NCI-H2107 treated with DMSO at 0.1 percent for 48 hours (cell line): ENCODE data around the gene GRIK1.

Experiments
- DNase-seq: peaks from one replicate; lab custom pipeline; 2025; ENCODE audit not compliant: unreplicated experiment; lab: John Stamatoyannopoulos, UW

Gene GRIK1

DNA sequence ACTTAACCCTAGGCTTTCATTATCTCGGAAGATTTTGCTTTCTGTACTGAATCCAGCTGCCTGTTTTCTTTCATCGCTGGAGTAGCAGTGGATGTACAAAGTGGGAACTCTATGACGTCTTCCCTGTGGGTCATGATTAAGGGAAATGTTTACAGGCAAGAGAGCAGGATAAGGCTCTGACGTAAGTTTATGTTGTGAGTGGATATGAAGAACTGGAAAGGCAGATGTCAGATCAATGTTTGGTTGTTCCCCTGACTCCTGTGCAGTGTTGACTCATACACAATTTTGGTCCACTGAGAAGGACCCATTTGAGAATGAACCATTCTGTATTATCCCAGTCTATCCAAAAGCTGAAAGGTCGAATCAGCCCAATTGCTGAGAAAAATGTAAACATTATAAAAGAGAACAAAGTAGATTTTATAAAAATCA lies 292.4 kb downstream of the GRIK1 start:
- DNase-seq, result no peak

DNA sequence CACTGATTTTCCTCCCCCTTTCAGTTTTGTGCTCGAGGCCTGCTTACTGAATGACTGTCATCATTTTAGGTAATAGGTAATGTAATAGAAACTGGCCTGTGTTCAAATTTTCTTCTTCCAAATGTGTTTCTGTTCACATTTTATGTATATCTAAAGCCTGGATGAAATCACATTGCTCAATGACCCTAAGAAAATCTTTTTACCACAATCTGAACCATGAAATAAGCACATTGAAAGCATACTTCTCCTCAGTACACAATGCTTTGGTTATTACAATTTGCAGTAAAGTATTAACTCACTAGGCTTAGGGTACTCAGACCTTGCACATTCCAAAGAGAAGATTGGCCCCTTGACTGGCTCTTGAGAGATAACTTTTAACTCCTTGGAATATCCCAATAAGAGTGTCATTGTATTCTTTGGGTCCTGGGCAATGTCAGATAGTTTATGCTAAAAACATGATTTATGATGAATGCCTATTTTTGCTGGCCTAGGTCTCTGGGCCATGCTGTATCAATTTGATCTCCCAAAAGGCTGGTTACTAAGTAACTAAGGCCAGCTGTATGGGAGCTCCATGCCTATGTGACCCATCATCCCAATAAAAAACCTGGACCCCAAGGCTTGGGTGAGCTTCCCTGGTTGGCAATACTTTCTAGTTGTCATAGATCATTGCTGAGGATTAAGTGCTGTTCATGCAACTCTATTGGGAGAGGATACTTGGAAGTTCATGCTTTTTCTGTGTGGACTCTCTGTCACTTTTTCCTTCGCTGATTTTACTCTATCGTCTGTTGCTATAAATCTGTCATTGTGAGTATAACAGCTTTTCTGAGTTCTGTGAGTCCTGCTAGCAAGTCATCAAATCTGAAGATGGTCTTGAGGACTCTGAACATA lies 293.9 kb downstream of the GRIK1 start:
- no peak for DNase-seq

DNA sequence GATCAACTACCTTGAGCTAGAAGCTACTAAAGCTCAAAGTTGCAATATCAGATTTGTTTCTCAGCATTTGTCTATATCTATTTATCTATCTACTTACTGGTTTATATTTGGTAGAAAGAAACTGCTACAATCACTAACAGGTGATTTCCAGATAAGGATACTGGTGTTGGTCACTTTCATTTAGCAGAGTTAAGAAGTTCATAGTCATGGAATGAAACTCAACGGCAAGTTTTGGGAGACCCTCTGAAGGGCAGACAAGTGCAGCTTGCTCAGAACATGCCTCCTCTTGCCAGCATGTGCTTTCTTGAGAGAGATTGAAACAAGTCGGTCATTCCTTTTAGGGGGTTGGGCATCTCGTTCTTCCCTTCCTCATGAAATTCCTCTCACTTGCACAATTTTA lies 296.5 kb downstream of the GRIK1 start:
- DNase-seq, result no peak

DNA sequence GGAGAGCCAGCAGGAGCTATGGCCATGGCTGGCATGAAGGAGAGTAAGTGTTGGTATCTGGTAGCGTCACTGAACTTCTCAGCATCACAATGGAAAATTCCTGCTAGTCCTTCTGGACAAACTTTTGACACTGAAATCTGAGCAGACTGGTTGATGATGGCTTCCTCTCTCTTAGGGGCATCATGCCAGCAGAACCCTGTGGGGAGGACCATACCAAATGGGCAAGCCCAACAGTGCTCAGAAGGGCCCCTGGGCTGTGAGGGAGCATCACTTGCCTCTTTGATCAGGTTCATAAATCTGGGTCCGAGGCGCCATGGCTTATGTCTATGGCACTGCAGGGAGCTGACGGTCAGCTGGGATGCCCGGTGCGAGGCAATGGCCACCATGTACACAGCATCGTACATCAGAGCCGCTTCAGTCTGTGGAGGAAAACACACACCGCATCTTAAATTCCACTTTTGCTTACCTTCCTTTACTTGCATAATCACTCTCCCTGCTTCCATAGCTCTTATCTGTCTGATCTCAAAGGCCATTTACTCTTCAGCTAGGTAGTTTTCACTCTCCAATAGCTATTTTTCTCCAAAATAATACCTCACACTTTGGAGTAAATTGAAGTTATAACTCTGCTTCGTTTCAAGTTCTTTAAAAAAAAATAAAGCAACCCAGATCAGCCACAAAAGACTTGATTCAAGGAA lies 297.1 kb downstream of the GRIK1 start:
- no peak for DNase-seq

DNA sequence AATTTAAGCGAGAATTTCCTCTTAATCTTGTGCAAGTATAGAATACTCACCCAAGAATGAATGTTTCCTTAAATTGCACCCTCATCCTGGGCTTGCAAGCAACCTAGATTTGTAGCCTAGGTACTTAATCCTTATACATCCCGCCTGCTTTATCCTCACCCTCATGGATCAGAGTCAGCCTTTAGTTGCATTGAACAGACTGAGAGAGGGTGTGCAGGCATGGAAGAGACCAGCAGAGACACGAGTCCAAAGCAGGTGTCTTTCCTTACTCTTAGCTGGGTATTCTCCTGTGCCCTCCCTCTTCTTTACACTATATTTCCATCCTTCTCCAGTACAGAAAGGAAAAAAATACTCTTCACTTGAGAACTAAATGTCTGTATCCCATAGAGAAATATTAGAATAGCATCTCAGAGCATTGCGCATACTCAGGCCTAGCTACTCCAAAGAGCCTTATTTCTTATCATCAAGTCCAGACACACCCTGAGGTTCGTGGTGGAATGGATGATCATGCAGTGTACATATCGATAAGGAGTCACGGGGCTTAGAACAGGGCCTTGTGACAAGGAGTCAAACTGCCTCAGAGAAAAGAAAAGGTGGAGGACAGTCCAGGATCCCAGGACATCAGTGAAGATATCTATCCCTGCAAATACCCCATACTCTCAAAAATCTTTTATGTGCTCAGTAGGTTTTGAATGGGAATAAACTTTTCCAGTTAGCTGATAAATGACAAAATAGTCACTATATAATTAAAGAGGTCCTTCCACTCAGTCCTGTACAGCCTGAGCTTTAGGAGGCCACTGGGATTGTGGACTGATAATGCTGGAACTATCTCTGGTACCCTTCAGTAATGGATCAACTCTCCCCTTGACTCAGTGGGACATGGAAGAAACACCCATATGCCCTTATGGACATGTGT lies 297.9 kb downstream of the GRIK1 start:
- no peak for DNase-seq

DNA sequence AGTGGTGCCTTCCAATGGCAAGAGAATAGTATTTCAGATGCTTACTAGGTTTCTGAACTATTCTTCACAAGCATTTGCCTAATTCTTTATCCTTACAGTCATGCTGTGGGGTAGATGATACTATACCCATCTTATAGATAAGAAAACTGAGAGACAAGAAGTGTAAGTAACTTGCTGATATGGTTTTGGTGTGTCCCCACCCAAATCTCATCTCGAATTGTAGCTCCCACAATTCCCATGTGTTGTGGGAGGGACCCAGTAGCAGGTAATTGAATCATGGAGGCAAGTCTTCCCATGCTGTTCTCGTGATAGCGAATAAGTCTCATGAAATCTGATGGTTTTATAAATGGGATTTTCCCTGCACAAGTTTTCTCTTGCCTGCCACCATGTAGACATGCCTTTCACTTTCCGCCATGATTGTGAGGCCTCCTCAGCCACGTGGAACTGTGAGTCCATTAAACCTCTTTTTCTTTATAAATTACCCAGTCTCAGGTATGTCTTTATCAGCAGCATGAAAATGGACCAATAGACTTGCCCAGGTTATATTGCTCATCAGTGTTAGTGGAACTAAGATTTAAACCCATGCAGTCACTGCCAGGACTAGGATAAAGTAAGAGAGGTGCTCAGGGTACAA lies 298.7 kb downstream of the GRIK1 start:
- no peak for DNase-seq

DNA sequence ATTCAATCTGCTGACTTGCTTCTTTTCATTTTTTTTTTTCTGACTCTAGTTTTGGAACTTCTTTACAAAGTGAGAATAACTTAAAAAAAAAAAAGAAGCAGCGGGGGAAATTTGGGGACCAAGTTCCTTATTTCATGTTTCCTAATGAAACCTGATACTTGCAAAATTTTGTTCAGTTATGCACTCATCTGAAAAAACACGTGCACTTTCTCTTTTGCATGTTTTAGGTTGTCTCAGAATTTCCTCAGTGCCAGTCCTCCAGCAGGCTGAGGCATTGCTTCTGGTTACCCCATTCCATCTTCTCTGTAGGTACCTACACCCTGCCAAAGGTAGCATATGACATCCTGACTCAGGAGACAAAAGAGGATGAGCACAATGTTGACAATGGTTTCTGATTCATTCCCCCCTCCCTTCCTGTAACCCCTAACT lies 299.7 kb downstream of the GRIK1 start:
- DNase-seq, result no peak

DNA sequence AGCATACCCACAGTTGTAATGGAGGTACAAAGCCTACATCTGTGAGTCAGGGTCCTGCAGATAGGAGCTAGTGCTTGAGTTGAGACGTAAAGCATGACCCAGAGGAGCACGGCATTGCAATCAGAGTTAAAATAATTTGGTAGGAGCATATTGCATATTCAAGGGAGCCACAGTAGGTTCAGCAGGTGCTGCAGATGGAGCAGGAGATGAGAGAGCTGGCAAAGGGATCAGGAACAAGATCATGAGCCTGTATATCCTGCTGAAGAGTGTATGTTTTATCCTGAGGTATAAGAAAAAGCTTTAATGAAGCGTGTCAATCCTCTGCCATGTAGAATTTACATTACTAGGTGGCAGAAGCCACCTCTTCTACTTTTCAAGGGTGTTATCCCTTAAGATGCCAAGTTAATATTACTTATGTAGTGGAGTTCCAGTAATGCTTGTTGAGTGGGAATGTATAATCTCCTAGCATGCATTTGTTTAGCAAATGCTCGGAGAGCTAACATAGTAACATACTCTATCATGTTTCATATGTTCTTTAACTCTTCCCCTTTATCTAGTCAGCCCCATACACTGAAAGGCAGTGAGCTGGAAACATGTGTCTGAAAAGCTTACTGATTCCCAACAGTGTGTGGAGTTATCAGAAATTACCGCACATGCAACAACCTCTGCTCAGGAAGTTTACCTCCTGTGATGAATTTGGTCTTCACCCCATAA lies 300.3 kb downstream of the GRIK1 start:
- DNase-seq, result no peak

DNA sequence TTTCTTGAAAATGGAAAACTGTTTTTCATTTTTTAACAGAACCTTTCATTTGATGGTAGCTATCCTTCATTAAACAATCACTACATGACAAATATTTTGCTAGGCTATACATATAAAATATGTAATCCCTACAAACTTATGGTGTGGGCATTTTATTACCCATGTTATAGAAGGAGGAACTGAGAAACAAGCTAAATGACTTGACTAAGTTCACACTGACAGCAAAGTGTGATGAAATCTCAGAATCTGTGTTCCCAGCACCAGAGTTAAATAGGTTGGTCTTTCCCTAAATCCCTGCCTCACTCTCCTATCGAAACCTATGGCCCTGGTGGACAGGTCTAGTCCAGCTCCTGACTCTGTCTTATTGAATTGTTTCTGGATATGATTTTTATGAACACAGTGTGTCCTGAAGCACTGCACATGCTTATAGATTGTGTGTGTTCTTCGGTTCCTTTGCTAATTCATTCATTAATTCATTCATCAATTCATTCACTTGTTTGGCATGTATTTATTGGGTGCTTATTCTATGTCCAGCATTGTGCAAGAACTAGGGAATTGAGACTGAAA lies 301.0 kb downstream of the GRIK1 start:
- no peak for DNase-seq

DNA sequence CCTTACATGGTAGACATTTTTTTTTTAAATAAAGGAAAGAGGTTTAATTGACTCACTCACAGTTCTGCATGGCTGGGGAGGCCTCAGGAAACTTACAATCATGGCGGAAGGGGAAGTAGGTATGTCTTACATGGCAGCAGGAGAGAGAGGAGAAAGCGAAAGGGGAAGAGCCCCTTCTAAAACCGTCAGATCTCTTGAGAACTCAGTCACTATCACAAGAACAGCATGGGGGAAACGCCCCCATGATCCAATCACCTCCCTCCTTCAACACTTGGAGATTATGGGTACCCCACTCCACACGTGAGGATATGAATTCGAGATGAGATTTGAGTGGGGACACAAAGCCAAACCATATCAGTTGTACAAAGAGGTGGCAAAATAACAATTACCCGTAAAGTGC lies 301.7 kb downstream of the GRIK1 start:
- no peak for DNase-seq

DNA sequence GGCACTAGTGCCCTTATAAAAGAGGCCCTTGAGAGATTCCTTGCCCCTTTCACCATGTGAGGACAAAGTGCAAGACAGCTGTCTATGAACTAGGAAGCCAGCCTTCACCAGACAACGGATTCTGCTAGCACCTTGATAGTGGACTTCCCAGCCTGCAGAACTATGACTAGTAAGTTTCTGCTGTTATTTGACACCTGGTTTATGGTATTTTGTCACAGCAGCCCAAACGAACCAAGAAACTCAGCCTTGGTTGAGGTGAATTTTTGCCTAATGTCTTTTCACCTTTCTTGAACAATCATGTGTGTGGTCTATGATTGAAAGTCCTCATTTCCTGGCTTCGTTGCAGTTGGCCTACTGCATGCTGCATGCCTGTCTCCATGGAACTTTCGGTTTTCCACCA lies 302.2 kb downstream of the GRIK1 start:
- DNase-seq, result no peak

DNA sequence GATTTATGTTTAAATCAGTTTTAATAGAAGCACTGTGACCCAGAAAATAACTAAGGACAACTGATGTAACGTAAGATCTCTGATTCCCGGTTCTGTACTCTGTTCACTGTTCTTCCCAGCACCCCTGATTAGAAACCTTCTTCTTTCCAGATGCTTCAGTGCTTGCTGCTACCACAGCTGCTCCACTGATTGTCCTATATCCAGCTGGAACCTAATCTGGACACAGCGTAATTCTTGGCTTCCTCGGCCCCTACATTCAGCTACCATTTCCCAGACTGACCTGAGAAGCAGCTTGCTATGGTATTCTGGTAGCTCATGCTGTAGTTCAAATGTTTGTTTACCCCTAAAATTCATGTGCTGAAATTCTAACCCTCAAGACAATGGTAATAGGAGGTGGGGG lies 302.7 kb downstream of the GRIK1 start:
- DNase-seq, result no peak

DNA sequence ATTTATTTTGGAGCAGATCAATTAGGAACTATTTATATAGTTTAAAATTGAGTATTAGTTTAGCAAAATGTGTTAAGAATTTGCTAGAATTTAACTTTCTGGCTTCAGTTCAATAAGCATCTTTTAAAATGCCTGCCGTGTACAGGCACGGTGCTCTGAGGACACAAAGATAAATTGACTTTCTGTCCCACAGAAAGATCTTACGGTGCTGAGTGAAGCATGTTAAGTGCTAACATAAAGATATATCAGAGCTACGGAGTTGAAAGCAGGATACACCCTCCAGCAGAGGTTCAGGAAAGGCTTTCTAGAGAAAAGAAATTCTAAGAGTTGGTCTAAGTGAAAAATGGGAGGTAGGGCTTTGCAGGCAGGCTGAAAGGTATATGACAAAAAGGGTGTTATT lies 305.4 kb downstream of the GRIK1 start:
- DNase-seq, result no peak

DNA sequence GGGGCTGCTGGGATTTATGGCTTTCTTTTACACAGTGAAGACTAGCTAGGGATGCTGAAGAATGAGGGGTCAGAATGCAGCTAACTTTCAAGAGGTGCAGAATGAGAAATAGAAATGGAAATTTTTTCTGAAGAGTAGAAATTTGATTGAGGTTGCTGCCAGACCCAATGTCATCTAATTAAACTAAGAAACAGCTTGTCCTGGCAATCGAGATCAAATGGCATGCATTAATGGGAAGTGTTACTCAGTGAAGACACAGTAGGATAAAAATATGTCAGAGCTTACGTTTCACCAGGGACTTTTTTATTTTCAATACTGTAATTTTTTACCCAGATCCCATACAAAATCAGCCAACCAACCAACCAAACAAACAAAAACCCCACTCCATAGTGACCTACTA lies 306.0 kb downstream of the GRIK1 start:
- DNase-seq, result no peak

DNA sequence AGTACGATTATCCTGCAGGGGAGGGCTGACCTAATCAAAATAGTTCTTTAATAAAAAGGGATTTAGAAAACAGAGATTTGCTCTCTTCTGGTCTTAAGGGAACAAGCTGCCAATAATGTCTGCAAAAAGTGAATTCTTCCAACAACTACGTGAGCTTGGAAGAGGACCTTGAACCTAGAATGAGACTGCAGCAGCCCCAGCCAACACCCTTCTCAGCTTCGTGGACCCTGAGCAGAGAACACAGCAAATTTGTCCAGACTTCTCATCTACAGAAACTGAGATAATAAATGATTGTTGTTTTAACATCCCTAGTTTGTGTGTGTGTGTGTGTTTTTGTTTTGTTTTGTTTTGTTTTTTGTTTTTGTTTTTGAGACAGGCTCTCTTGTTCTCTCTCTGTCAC lies 309.4 kb downstream of the GRIK1 start:
- no peak for DNase-seq

DNA sequence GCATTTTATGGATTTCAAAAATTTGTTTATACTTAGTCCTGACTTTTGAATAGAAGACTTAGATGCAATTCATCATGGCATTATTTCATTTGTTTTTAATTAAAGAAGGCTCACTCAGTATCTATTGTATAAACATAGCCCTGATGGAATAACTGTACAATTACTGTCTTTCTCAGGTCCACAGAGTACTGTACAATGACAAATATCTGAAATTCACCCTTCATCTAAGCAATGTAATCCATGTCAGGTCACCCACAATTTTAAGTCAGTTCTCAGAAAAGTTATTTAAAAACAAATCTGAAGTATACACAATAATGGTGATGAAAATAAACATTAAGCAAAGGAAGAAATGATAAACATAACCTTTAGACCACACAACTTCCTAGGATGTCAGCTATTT lies 311.9 kb downstream of the GRIK1 start:
- DNase-seq, result no peak

DNA sequence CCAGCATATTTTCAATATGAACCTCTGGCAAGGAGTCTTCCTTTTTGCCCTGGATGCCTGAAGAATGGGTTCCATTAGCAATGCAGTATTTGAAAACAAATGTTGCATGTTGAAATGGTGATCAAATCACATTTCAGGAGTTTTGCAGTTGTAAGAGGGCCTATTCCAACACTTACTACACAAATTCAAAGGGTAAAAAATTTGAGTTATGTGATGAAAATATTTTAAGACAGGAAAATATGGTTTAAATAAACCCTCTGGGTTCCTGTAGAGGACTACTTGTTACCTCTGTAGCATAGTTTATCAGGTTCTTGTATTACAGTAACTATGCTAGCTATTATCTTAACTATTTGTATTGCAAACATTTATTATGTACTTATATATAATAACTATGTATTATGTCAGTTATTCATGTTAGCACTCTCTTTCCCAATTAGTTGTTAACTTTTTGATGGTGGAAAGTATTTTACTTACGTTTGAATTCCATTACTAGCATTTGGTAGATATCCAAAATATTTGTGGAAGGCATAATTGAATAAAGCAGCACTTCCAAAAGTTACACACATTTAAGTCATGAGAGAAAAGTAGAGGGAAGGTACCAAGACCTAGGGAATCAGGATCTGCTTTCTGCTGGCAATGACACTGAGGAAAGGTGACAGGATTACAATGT lies 312.9 kb downstream of the GRIK1 start:
- DNase-seq, result no peak

DNA sequence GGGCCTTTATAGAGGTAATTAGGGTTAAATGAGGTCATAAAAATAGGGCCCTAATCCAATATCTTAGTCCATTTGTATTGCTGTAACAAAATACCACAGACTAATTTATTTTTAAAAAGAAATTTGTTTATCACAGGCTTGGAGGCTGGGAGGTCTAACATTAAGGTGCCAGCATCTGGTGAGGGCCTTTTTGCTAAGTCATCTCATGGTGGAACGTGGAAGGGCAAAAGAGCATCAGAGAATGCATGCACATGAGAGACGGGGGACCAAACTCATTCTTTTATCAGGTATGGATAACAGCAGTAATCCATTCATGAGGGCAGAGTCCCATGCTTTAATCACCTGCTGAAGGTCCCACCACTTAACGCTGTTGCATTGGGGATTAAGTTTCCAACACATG lies 313.8 kb downstream of the GRIK1 start:
- no peak for DNase-seq

DNA sequence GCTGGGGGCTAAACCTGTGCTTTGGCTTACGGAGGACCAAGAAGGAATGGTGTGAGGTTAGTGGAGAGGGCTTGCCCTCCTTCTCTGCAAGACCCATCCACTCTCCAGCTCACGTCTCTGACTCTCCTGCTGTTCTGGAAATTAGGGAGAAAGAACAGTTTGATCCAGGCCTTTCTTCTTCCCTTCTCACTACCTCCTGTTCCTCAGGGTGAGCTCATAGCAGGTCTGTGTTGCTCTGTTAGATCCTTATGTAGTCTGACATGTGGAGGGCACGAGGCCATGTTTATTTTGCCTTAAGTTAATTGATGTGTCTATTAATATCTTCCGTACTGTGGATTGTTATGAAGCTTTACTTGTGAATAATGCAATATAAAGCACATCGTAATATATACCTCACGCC lies 315.0 kb downstream of the GRIK1 start:
- no peak for DNase-seq
